SK-N-SH (cell line): ENCODE measurements around the gene CPA4. TPM values are rescaled to one million over a fixed set of nuclear protein-coding genes. Genes with fewer than 3 reads are reported as not detected.

Source experiments
- CTCF ChIA-PET: fragments of 300-600, 350-600 bp; formaldehyde crosslinking; extraction: SDS; loops from one replicate; lab custom pipeline; 2021; lab: Yijun Ruan, JAX
- POLR2A ChIA-PET: fragments of 350-600 bp; sonication (Branson Sonifier 250); formaldehyde crosslinking; extraction: SDS; loops from one replicate; lab custom pipeline; 2020; ENCODE audit warnings: antibody characterized with exemption, inconsistent platforms; lab: Yijun Ruan, JAX
- DNase-seq: peaks from one replicate; pipeline ENCODE4 v3.0.0; 2012
- H2AFZ ChIP-seq: fragments of 200-600 bp; sonication (generic); 2 replicates; pipeline ENCODE4 v1.8.1; 2016; ENCODE audit warnings: antibody characterized with exemption, mild to moderate bottlenecking, low read depth
- H3F3A ChIP-seq: fragments of 200-600 bp; sonication (generic); replicated peaks from 2 replicates; pipeline ENCODE3; 2016; ENCODE audit warnings: antibody characterized with exemption, mild to moderate bottlenecking; ENCODE audit not compliant: insufficient read depth
- H3K27ac ChIP-seq, 2 experiments: fragments of 200-500 bp in 1 of 2; fragments of 200-600 bp in 1 of 2; sonication (Bioruptor generic) in 1 of 2; sonication (generic), shearing (Covaris generic) in 1 of 2; 2 replicates each; pipeline versions ENCODE4 v1.5.1 to v1.6.1; 2014 to 2016; ENCODE audit warnings: low read depth in 2 of 2, inconsistent platforms in 1 of 2, low read length in 1 of 2, mild to moderate bottlenecking in 1 of 2, mixed read lengths in 1 of 2
- H3K27me3 ChIP-seq: fragments of 200-600 bp; sonication (generic), shearing (Covaris generic); 2 replicates; pipeline ENCODE4 v1.6.1; 2016; ENCODE audit warnings: mixed run types; ENCODE audit not compliant: insufficient read depth
- H3K36me3 ChIP-seq, 2 experiments: fragments of 200-500 bp in 1 of 2; fragments of 200-600 bp in 1 of 2; sonication (Bioruptor generic) in 1 of 2; sonication (generic) in 1 of 2; replicated peaks in 1 of 2; 2 replicates each; pipeline versions ENCODE3 to v1.5.1; 2014 to 2016; ENCODE audit warnings: low read length in 1 of 2, mild to moderate bottlenecking in 1 of 2; ENCODE audit not compliant: insufficient read depth in 2 of 2, control insufficient read depth in 1 of 2
- H3K4me1 ChIP-seq, 2 experiments: fragments of 200-500 bp in 1 of 2; fragments of 200-600 bp in 1 of 2; sonication (Bioruptor generic) in 1 of 2; sonication (generic), shearing (Covaris generic) in 1 of 2; 2 replicates each; pipeline versions ENCODE4 v1.5.1 to v1.6.1; 2014 to 2016; ENCODE audit warnings: low read depth in 1 of 2, low read length in 1 of 2, mixed run types in 1 of 2; ENCODE audit not compliant: insufficient read depth in 2 of 2, control insufficient read depth in 1 of 2
- H3K4me2 ChIP-seq: fragments of 200-600 bp; sonication (generic), shearing (Covaris generic); 2 replicates; pipeline ENCODE4 v1.6.1; 2017; ENCODE audit warnings: mixed run types
- H3K4me3 ChIP-seq, 2 experiments: fragments of 200-500 bp in 1 of 2; fragments of 200-600 bp in 1 of 2; sonication (Bioruptor generic) in 1 of 2; sonication (generic), shearing (Covaris generic) in 1 of 2; 2 replicates each; pipeline versions ENCODE4 v1.5.1 to v1.8.1; 2014 to 2016; ENCODE audit warnings: low read depth in 2 of 2, inconsistent platforms in 1 of 2, low read length in 1 of 2, mild to moderate bottlenecking in 1 of 2, mixed read lengths in 1 of 2, moderate library complexity in 1 of 2
- H3K79me2 ChIP-seq: fragments of 200-600 bp; sonication (generic); 2 replicates; pipeline ENCODE4 v1.8.1; 2017; ENCODE audit warnings: mild to moderate bottlenecking; ENCODE audit not compliant: insufficient read depth
- H3K9ac ChIP-seq: fragments of 200-600 bp; sonication (generic); 2 replicates; pipeline ENCODE4 v1.6.1; 2017; ENCODE audit warnings: mixed run types
- H3K9me2 ChIP-seq: fragments of 200-600 bp; sonication (generic); 2 replicates; pipeline ENCODE4 v1.6.1; 2017; ENCODE audit warnings: mixed run types
- H3K9me3 ChIP-seq: fragments of 200-600 bp; sonication (generic); 2 replicates; pipeline ENCODE4 v1.6.1; 2017; ENCODE audit warnings: mixed run types, mild to moderate bottlenecking, moderate library complexity
- H4K20me1 ChIP-seq: fragments of 200-600 bp; sonication (generic); 2 replicates; pipeline ENCODE4 v1.6.1; 2017; ENCODE audit warnings: mild to moderate bottlenecking, mixed run types; ENCODE audit not compliant: insufficient read depth
- ELF1 ChIP-seq: IDR thresholded peaks from 2 replicates; pipeline ENCODE4 v1.4.0; 2012
- EP300 ChIP-seq, 2 experiments: IDR thresholded peaks; 2 replicates each; pipeline versions ENCODE4 v1.4.0 to v1.6.1; 2012; ENCODE audit warnings: borderline replicate concordance in 1 of 2, low read depth in 1 of 2, low read length in 1 of 2
- FOSL2 ChIP-seq: IDR thresholded peaks from 2 replicates; pipeline ENCODE4 v1.4.0; 2012; ENCODE audit warnings: low read depth, mild to moderate bottlenecking, moderate library complexity, borderline replicate concordance
- GABPA ChIP-seq: IDR thresholded peaks from 2 replicates; pipeline ENCODE4 v1.4.0; 2012; ENCODE audit warnings: low read depth, mild to moderate bottlenecking
- JUND ChIP-seq: IDR thresholded peaks from 2 replicates; pipeline ENCODE4 v1.4.0; 2012
- NRF1 ChIP-seq: IDR thresholded peaks from 2 replicates; pipeline ENCODE4 v1.6.1; 2012; ENCODE audit warnings: low read depth, mild to moderate bottlenecking, low read length
- TEAD4 ChIP-seq: IDR thresholded peaks from 2 replicates; pipeline ENCODE4 v1.4.0; 2012; ENCODE audit warnings: mild to moderate bottlenecking, borderline replicate concordance; ENCODE audit not compliant: insufficient read depth
- WGBS: methylation state at CpG from one replicate; pipeline ENCODE4 v1.1.6; 2017; ENCODE audit warnings: low lambda C conversion rate; 5-methylcytosine and 5-hydroxymethylcytosine counted together
- polyA plus RNA-seq, 3 experiments: library from polyadenylated mRNA; depleted of rRNA; stranded (reverse); fragments of >200 nt; gene quantifications; 2 replicates each; pipeline ENCODE4 v1.2.3, GENCODE V29; 2012
- TF ChIP-seq, protein P1 (sequence below): IDR thresholded peaks from 2 replicates; pipeline ENCODE4 v1.6.1; 2012; ENCODE audit warnings: mild to moderate bottlenecking, low read depth, low read length, moderate library complexity
- TF ChIP-seq, protein P2 (sequence below): fragments of 200-600 bp; sonication (generic); IDR thresholded peaks from 2 replicates; pipeline ENCODE4 v1.6.1; 2017; ENCODE audit warnings: antibody characterized with exemption, mild to moderate bottlenecking, moderate library complexity
- TF ChIP-seq, protein P3 (sequence below): IDR thresholded peaks from 2 replicates; pipeline ENCODE4 v1.4.0; 2012; ENCODE audit warnings: low read depth

Gene CPA4
- polyA plus RNA-seq, 1 of the 3 experiments (the other 2 are of a cell fraction): 176 TPM

DNA sequence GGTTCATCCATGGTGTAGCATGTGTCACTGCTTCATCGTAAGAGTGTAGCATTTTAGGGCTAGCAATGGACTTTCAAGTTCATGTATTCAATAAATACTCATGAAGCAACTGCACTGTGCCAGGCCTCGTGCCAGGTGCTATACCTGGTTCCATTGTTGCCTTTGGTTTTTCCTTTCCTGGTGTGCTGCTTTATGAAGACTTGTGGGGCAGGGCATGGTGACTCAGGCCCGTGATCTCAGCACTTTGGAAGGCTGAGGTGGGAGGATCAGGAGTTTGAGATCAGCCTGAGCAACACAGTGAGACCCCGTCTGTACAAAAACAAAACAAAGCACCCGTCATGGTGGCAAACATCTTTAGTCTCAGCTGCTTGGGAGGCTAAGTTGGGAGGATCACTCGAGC lies 2.2 kb upstream of the CPA4 start:
- 0 out of 2 replicates have a peak, but pooled peaks have one; percentile 47 for TF ChIP-seq JUND
- TF ChIP-seq, protein P1, sequence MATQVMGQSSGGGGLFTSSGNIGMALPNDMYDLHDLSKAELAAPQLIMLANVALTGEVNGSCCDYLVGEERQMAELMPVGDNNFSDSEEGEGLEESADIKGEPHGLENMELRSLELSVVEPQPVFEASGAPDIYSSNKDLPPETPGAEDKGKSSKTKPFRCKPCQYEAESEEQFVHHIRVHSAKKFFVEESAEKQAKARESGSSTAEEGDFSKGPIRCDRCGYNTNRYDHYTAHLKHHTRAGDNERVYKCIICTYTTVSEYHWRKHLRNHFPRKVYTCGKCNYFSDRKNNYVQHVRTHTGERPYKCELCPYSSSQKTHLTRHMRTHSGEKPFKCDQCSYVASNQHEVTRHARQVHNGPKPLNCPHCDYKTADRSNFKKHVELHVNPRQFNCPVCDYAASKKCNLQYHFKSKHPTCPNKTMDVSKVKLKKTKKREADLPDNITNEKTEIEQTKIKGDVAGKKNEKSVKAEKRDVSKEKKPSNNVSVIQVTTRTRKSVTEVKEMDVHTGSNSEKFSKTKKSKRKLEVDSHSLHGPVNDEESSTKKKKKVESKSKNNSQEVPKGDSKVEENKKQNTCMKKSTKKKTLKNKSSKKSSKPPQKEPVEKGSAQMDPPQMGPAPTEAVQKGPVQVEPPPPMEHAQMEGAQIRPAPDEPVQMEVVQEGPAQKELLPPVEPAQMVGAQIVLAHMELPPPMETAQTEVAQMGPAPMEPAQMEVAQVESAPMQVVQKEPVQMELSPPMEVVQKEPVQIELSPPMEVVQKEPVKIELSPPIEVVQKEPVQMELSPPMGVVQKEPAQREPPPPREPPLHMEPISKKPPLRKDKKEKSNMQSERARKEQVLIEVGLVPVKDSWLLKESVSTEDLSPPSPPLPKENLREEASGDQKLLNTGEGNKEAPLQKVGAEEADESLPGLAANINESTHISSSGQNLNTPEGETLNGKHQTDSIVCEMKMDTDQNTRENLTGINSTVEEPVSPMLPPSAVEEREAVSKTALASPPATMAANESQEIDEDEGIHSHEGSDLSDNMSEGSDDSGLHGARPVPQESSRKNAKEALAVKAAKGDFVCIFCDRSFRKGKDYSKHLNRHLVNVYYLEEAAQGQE: no peak
- peak; percentile 50; the same call in 1 of the 2 replicates for TF ChIP-seq FOSL2
- H3K4me3 ChIP-seq: no peak overlapping the region
- H3K27ac ChIP-seq: no peak overlapping the region
- ChIA-PET CTCF (interaction anchor here (1.0 to 1.2 kb wide), 2 partner anchors 13 to 15 kb away, joined by 3 read pairs; no protein-coding TSS in a partner anchor), POLR2A (no interaction called here)
- H3K9me3 ChIP-seq: no peaks in the 10 kb centered on the region
- H2AFZ ChIP-seq: no peak overlapping the region
- H4K20me1 ChIP-seq: no peaks in the 10 kb centered on the region
- no peak overlapping the region for H3K4me2 ChIP-seq
- H3K27me3 ChIP-seq: no peaks in the 10 kb centered on the region
- H3K9me2 ChIP-seq: no peaks in the 10 kb centered on the region
- DNase-seq: no peak
- H3F3A ChIP-seq: peaks cover 20% of the 10 kb centered on the region
- 70% methylated on average over 5 of the region's 6 CpGs for WGBS
- H3K4me1 ChIP-seq: peaks cover 5 to 15% of the 10 kb centered on the region in 2 experiments; a peak in 2 of 4 replicates
- no peak overlapping the region for H3K9ac ChIP-seq
- no peaks in the 10 kb centered on the region; the same call in 1 of the 2 replicates for H3K79me2 ChIP-seq
- no peaks in the 10 kb centered on the region for H3K36me3 ChIP-seq

DNA sequence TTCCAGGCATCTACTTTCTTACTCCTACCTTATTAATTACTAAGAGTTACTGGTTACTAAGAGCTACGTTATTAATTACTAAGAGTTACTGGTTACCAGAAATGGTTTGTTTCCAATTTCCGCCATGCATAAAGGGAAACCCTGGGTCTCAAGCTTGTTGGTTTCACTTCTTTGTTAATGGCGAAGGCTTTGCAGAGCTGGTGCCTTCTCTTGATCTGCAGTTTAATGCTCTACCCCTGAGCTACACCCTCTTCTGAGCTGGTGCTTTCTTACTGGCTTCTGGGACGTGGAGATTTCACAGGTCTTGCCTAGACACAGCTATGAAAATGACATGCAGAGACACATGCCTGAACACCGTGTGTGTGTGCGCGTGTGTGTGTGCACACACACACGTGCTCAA lies 560 bp downstream of the CPA4 start:
- TF ChIP-seq EP300 (IDR thresholded peaks at IDR 0.05; ENCODE audit: borderline replicate concordance in 1 of 2, low read depth in 1 of 2, low read length in 1 of 2): no peak
- no peak for TF ChIP-seq ELF1
- TF ChIP-seq, protein P2, sequence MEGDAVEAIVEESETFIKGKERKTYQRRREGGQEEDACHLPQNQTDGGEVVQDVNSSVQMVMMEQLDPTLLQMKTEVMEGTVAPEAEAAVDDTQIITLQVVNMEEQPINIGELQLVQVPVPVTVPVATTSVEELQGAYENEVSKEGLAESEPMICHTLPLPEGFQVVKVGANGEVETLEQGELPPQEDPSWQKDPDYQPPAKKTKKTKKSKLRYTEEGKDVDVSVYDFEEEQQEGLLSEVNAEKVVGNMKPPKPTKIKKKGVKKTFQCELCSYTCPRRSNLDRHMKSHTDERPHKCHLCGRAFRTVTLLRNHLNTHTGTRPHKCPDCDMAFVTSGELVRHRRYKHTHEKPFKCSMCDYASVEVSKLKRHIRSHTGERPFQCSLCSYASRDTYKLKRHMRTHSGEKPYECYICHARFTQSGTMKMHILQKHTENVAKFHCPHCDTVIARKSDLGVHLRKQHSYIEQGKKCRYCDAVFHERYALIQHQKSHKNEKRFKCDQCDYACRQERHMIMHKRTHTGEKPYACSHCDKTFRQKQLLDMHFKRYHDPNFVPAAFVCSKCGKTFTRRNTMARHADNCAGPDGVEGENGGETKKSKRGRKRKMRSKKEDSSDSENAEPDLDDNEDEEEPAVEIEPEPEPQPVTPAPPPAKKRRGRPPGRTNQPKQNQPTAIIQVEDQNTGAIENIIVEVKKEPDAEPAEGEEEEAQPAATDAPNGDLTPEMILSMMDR: no peak
- TF ChIP-seq NRF1: no peak
- TF ChIP-seq, protein P3, sequence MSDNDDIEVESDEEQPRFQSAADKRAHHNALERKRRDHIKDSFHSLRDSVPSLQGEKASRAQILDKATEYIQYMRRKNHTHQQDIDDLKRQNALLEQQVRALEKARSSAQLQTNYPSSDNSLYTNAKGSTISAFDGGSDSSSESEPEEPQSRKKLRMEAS: no peak
- TF ChIP-seq TEAD4: no peak
- TF ChIP-seq GABPA: no peak
- POLR2A ChIA-PET: no interaction called here
- H3K9ac ChIP-seq: peak overlapping the region; percentile 19; the same call in 1 of the 2 replicates
- no peak for DNase-seq
- H3K36me3 ChIP-seq: no peaks in the 10 kb centered on the region
- peak overlapping the region; percentile 65 for H3K4me2 ChIP-seq
- no peaks in the 10 kb centered on the region for H3K9me3 ChIP-seq
- H3K27me3 ChIP-seq: no peaks in the 10 kb centered on the region
- H3K9me2 ChIP-seq: no peaks in the 10 kb centered on the region
- peak overlapping the region; percentile 14 for H2AFZ ChIP-seq
- no peaks in the 10 kb centered on the region for H4K20me1 ChIP-seq
- CTCF ChIA-PET: interaction anchor here (0.8 to 2.9 kb wide), 5 partner anchors 9 to 25 kb away, joined by 3 to 21 read pairs (median 3); no protein-coding TSS in a partner anchor
- peak overlapping the region; percentile 33 to 42; a peak in 3 of 4 replicates for H3K4me3 ChIP-seq
- H3F3A ChIP-seq: peaks cover 20% of the 10 kb centered on the region
- no peaks in the 10 kb centered on the region; the same call in 1 of the 2 replicates for H3K79me2 ChIP-seq
- peaks cover 7 to 15% of the 10 kb centered on the region in 2 experiments; a peak in 2 of 4 replicates for H3K4me1 ChIP-seq
- peak overlapping the region; percentile 56 to 84; a peak in 3 of 4 replicates for H3K27ac ChIP-seq
- WGBS: 84% methylated on average over 8 of the region's 8 CpGs
